ENCODE data around the gene PDLIM7.
A peak's percentile ranks its signal among the peaks of the same experiment; 100 is the strongest.

The PDLIM7 gene

GRCh38 chr5:177507596-177508220 lies 10.3 kb upstream of the PDLIM7 start:
- no peak for DNase-seq (ENCODE audit: low read depth)

- DNase-seq (ENCODE audit: low read depth) = peak; percentile 27
Measured at GRCh38 chr5:177507165-177507564, 9.8 kb upstream of the PDLIM7 start.

GRCh38 chr5:177505075-177505474 lies 7.7 kb upstream of the PDLIM7 start:
- no peak for DNase-seq (ENCODE audit: low read depth)

- no peak for DNase-seq (ENCODE audit: low read depth)
Measured at GRCh38 chr5:177504086-177505056, 7.0 kb upstream of the PDLIM7 start.

GRCh38 chr5:177503351-177504085 lies 6.1 kb upstream of the PDLIM7 start:
- DNase-seq (ENCODE audit: low read depth) = no peak

GRCh38 chr5:177502886-177503285 lies 5.5 kb upstream of the PDLIM7 start:
- no peak for DNase-seq (ENCODE audit: low read depth)

GRCh38 chr5:177501874-177502678 lies 4.7 kb upstream of the PDLIM7 start:
- no peak for DNase-seq (ENCODE audit: low read depth)

- peak; percentile 73 for DNase-seq (ENCODE audit: low read depth)
Measured at GRCh38 chr5:177500685-177501522, 3.5 kb upstream of the PDLIM7 start.

GRCh38 chr5:177499842-177500241 lies 2.4 kb upstream of the PDLIM7 start:
- no peak for DNase-seq (ENCODE audit: low read depth)

- no peak for DNase-seq (ENCODE audit: low read depth)
Measured at GRCh38 chr5:177498013-177498787, 796 bp upstream of the PDLIM7 start.

GRCh38 chr5:177496727-177497291 lies 595 bp downstream of the PDLIM7 start:
- DNase-seq (ENCODE audit: low read depth) = peak; percentile 91

- peak; percentile 70 for DNase-seq (ENCODE audit: low read depth)
Measured at GRCh38 chr5:177496070-177496726, 1.2 kb downstream of the PDLIM7 start.

- DNase-seq (ENCODE audit: low read depth) = peak; percentile 96
Measured at GRCh38 chr5:177495243-177496060, 2.0 kb downstream of the PDLIM7 start.

GRCh38 chr5:177494346-177495195 lies 2.8 kb downstream of the PDLIM7 start:
- peak; percentile 87 for DNase-seq (ENCODE audit: low read depth)

GRCh38 chr5:177493795-177494345 lies 3.5 kb downstream of the PDLIM7 start:
- DNase-seq (ENCODE audit: low read depth) = no peak

GRCh38 chr5:177492841-177493240 lies 4.6 kb downstream of the PDLIM7 start:
- DNase-seq (ENCODE audit: low read depth) = no peak

Measured in amniotic epithelial cell (primary cell).